Measurements from ENCODE around the gene USH2A.

- TF ChIP-seq CTCF (IDR thresholded peaks at IDR 0.05; ENCODE audit: low read length) (no peak), EZH2 (optimal IDR thresholded peaks at IDR 0.05; ENCODE audit: low read depth, low read length) (no peak)
Measured at GRCh38 chr1:216261631-216262030, 161.6 kb downstream of the USH2A start.
